ENCODE measurements around the gene KIAA1614. TPM values are rescaled to one million over a fixed set of nuclear protein-coding genes. Genes with fewer than 3 reads are reported as not detected.

KIAA1614 gene
- total RNA-seq, 1 experiment from 2014 or later = 3.3 TPM

DNA sequence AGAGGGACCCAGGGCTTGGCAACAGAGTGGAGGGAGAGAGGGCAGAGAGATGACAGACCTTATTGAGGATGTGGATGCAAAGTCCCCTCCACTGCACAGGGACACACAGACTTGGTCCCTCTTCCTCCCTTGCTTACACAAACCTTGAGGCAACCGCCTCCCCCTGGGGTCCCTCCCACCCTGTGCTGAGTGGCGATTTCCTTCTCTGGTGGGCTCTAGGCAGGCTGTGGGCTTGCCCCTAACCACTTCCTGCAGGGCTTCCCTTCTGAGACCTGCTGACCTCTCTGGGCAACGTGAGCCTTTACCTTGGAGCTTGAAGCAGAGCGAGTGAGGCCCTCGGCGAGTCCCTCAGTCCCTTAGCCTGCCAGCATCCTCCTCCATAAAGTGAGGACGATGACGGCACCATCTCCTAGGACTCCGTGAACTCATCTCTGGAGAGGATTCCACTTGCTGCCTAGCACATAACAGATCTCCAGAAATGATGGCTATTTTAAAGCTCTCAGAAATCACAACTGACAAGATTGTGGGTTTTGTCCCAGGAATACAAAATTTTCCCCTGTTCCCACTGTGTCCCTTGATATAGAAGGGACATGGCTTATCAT lies 25.0 kb downstream of the KIAA1614 start:
- TF ChIP-seq ZSCAN18 (CRISPR knock-in tag; IDR thresholded peaks at IDR 0.05) = no peak
- ATAC-seq (no peak), DNase-seq (ENCODE audit: low spot score) (no peak)
- CTCF ChIA-PET = interaction anchor here (1.2 kb wide), 1 partner anchor 56 kb away, joined by 3 read pairs; no protein-coding TSS in a partner anchor
- no peak overlapping the region for H3K4me3 Mint-ChIP-seq
- no peak overlapping the region for H3K27ac Mint-ChIP-seq
- H3K9me3 Mint-ChIP-seq = no peaks in the 10 kb centered on the region
- no peaks in the 10 kb centered on the region for H3K36me3 Mint-ChIP-seq
- POLR2A ChIA-PET = no interaction called here
- H3K4me1 Mint-ChIP-seq = peaks cover 18% of the 10 kb centered on the region
- H3K27me3 Mint-ChIP-seq (ENCODE audit: low read depth) = peaks cover 4% of the 10 kb centered on the region

- Mint-ChIP-seq H3K4me3 (no peak overlapping the region), H3K27me3 (ENCODE audit: low read depth) (peaks cover 4% of the 10 kb centered on the region), H3K27ac (no peak overlapping the region), H3K4me1 (peaks cover 12% of the 10 kb centered on the region), H3K9me3 (no peaks in the 10 kb centered on the region), H3K36me3 (no peaks in the 10 kb centered on the region)
- ChIA-PET POLR2A (no interaction called here), CTCF (interaction anchor here (0.7 to 2.3 kb wide), 3 partner anchors 16 to 24 kb away, joined by 3 to 8 read pairs (median 3); no protein-coding TSS in a partner anchor)
- no peak for ATAC-seq
- TF ChIP-seq ATF6 (CRISPR knock-in tag; IDR thresholded peaks at IDR 0.05) (no peak), CDX4 (CRISPR knock-in tag; IDR thresholded peaks at IDR 0.05; ENCODE audit: borderline replicate concordance) (no peak), SP1 (CRISPR knock-in tag; conservative IDR thresholded peaks at IDR 0.05) (no peak), TP53 (CRISPR knock-in tag; IDR thresholded peaks at IDR 0.05) (no peak), ZNF423 (CRISPR knock-in tag; IDR thresholded peaks at IDR 0.05) (no peak), ESRRA (CRISPR knock-in tag; IDR thresholded peaks at IDR 0.05; ENCODE audit: borderline replicate concordance) (no peak), ATF1 (CRISPR knock-in tag; IDR thresholded peaks at IDR 0.05) (no peak), ARID4B (CRISPR knock-in tag; IDR thresholded peaks at IDR 0.05; ENCODE audit: borderline replicate concordance) (no peak), SMAD3 (CRISPR knock-in tag; IDR thresholded peaks at IDR 0.05; ENCODE audit: borderline replicate concordance) (no peak), KAT7 (CRISPR knock-in tag; IDR thresholded peaks at IDR 0.05; ENCODE audit: borderline replicate concordance) (no peak), NR2C2 (CRISPR knock-in tag; IDR thresholded peaks at IDR 0.05) (no peak), HMGXB4 (CRISPR knock-in tag; IDR thresholded peaks at IDR 0.05) (no peak), GABPB1 (CRISPR knock-in tag; IDR thresholded peaks at IDR 0.05) (no peak), GRHL2 (CRISPR knock-in tag; IDR thresholded peaks at IDR 0.05; ENCODE audit: insufficient replicate concordance, severe bottlenecking) (no peak)
- no peak for DNase-seq (ENCODE audit: low spot score)
These were observed 26.5 kb downstream of the KIAA1614 start for GRCh38 chr1:180939073-180939710.
